Stimulated activated CD4-positive, alpha-beta T cell treated with anti-CD3 and anti-CD28 coated beads, Interleukin-1b, Interleukin-23, amount 100 ng/mL, for 4 hours (primary cell): Measurements from ENCODE around the gene MACROD2.

Experiments used
- DNase-seq, 2 donors: peaks; one replicate each; pipeline ENCODE4 v3.0.0-alpha.2; 2020; ENCODE audit warnings: low read depth in 2 of 2

The MACROD2 gene

DNA sequence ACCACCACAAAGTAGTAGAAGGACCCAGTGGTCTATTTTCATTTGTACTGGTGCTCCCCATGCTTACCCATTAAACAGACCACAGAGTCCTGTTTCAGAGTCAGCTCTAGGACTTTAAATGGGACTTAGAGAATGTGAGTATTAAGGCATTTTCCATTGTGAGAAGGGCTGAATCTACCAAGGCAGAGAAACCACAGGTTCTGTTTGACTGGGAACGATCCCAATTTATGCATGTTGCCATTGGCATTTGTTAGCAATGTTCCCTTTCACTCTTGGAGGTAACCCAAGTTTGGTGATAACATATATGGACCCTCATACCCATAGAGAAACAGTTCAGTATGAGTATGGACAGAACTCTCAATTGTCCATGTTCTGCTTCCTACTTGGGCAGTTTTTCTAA is 1905.1 kb downstream of the MACROD2 start:
- no peak for DNase-seq

- no peak for DNase-seq
Measured at GRCh38 chr20:15902493-15902892, 1907.2 kb downstream of the MACROD2 start.

DNA sequence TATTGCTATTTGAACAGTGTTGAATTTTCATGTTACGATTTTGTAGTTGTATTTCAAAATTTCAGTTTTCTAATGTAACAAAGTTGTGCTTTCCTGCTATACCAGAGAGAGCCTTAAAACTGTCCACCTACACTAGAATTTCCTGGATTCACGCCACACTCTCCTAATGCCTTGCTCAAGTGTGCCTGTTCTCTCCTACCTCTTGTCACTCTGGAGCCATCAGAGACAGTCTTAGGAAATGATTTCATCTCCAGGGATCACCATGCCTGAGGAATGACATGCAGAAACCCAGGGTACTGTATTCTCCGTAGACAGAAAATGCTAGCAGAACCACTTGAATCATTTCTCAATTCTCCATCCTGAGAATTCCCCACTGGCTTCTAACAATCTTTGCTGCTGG is 1910.3 kb downstream of the MACROD2 start:
- DNase-seq, result no peak

DNA sequence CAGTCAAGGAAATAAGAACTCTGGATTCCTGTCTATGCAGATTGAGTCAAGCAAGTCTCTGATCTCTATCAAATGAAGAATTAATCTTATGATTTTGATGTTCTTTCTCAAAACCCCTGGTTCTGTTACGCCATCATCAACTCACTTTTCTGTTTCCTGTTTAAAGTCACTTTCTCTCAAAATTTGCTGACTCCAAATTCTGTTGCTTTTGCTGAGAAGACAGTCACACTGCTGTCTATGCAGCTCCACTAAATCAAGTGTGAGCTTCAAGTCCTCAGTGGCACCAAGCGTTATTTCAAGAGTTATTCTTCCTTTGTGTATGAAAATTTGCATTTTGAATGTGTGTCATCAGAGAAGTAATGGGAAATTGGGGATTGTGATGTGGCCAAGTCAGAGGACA is 1914.7 kb downstream of the MACROD2 start:
- no peak for DNase-seq

- no peak for DNase-seq
Measured at GRCh38 chr20:15911581-15911980, 1916.3 kb downstream of the MACROD2 start.

- DNase-seq, result no peak
Measured at GRCh38 chr20:15913391-15914025, 1918.2 kb downstream of the MACROD2 start.

DNA sequence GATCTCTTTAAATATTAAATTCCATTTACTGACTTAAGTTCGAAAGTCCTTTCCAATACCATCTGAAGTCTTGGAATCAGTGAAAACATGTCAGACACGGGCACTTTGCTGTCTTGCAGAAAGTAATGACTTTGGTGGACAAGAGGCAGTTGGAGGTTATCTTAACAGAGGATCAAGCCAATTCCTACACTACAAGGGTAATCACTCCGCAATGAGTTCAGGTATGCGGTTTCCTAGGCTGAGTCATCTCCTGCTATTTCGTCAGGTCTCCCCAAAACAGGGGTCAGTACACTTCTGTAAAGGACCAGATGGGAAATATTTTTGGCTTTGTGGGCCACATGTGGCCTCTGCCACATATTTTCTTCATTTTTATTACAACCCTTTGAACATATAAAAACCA is 1921.3 kb downstream of the MACROD2 start:
- no peak for DNase-seq

DNA sequence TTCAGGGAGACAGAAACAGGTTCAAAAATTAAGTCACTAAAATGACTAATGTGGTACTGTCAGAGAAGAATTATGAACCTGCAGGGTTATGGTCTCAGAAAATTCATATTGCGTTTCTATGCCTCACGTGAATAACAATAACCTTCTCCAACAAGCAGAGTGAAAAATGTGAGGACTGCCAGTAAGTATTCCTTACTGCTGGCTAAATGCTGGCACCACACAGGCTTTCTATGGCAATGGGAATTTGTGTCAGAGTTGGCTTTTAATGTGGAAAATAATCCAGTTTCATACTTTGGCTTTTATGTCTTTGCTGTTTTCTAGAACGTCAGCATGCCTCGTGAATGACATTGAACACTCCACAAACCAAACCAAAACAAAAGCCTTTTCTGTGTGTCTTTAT is 1922.0 kb downstream of the MACROD2 start:
- no peak for DNase-seq

DNA sequence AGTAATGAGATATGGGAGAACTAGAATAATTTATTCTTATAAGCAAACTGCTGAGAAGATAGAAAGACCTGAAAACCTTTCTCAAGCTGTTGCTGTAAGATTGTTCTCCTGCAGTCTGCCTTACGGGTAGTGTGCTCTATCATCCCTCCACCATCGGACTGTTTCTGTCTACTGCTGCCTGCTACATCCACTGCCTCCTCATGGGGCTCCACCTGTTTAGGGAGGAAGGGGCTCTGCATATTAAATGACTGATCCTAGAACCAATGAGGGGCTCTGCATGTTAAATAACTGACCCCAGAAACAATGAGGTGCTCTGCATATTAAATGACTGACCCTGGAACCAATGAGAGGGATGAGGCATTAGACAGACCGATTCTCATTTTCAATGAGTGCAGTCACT is 1923.3 kb downstream of the MACROD2 start:
- DNase-seq, result no peak

DNA sequence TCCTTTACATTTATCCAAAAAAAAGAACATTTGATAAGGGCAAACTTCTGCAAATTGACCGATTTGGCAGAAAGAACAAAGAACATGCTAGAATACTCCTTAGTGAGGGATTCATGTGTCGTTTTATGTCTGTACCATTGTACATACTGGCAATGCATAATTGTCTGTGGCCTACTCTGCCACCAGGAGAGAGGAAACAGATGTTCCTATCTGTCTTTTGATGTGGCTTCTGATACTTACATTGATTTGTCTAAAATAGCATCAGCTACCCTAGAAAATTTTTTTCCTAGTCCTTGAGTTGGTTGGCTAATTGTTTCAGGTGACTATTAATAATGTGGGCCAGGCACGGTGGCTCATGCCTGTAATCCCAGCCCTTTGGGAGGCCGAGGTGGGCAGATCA is 1923.8 kb downstream of the MACROD2 start:
- DNase-seq, result no peak

- no peak for DNase-seq
Measured at GRCh38 chr20:15921930-15922329, 1926.6 kb downstream of the MACROD2 start.

DNA sequence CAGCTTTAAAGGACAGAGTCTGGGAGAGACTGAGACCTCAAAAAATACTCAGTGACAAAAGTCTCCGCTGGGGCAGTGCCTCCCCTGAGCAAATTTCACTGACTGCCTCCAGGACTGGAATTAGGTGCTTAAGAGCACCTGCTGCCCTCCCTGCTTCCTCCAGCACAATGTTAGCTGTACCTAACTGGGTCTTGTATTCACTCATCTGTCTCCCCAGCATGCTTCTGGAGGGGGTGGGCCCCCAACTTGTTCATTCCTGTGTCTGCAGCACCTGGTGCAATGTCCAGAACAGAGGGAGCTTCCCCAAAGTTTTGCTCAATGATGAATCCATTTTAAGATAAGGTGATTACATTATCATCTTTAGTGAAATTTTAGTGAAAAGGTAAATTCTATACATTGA is 1927.2 kb downstream of the MACROD2 start:
- no peak for DNase-seq

DNA sequence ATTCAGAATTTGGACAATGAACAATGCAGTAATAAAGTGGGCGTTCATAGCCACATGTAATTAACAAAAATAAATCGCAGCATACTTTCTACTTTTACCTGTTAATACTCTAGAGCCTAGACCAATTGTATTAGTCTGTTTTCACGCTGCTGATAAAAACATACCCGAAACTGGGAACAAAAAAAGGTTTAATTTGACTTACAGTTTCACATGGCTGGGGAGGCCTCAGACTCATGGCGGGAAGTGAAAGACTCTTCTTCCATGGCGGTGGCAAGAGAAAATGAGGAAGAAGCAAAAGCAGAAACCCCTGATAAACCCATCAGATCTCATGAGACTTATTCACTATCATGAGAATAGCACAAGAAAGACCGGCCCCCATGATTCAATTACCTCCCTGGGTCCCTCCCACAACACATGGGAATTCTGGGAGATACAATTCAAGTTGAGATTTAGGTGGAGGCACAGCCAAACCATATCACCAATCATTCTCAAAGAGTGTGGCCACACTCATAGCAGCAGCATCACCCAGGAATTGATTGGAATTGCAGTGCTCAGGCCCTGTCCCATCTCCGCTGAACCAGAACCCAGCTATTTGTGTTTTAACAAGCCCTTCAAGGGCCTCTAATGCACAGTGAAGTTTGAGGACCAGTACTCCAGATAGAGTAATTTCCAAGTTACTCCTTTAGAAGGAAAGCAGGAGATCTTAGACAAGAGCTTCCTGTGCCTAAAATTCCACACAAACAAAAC is 1927.9 kb downstream of the MACROD2 start:
- no peak for DNase-seq

DNA sequence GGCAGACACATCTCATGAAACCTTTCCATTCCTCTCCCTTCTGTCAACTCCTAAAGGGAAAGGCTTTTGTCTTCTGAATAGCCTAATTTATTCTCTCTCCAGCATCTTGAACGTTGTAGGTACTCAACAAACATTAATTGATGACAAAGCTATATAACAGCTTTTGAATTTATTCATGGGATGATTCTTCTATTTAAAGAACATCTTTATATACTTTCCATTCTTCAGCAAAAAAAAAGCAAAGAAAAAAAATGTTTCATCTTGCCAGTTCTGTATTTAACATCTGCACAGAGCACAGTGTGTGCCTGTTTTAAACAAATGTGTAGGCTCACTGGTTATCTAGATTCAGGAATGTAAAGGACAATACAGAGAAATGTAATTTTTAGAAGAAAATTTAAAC is 1929.2 kb downstream of the MACROD2 start:
- DNase-seq, result no peak

GRCh38 chr20:15925376-15925775 is 1930.1 kb downstream of the MACROD2 start:
- no peak for DNase-seq

DNA sequence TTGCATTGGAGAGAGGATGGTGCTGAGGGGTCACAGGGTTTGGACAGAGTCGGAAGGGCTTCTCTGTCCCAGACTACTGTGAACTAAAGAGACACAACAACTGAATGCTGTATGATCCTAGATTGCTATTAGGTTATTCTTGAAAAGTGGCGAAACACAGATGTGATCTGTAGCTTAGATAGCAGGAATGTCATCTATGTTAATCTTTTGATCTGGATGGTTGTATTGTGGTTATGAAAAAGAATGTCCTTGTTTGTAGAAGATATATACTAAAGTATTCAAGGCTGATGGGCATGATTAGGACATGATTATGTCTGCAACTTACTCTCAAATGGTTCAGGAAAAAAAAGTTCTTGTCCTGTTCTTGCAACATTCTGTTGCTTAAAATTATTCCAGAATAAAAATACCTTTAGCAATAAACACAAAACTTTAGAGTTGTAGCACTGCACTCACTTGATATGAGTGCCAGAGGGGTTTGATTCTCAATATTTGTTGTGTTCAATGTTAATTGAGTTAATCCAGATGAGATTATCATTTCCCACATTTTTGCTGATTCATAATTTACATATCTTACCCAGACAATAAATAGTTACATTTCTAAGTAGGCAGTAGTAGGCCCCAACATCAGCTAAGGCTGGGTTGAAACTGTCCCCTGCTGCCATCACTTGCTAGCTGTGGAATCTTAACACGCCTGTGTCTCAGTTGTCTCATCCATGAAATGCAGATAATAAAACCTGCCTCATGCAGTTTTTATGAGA is 1932.8 kb downstream of the MACROD2 start:
- DNase-seq, result no peak

DNA sequence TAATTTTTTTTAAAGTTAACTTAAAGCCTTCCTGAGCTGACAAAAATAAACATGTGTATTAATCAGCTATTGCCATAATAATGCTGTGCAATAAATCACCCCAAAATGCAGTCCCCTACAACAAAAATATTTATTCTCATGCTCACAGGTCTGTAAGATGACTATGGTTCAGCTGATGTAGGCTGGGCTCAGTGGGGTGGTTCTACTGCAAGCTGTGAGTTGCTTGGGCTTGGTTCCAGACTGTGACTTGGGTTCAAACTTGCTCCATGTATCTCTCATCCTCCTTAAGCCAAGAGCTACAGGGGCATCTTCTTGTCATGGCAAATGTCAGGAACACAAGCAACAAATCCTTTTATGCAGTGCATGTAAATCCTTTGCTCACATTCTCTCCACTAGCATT is 1933.6 kb downstream of the MACROD2 start:
- no peak for DNase-seq

- DNase-seq, result no peak
Measured at GRCh38 chr20:15930311-15931305, 1935.3 kb downstream of the MACROD2 start.

GRCh38 chr20:15931897-15932296 is 1936.6 kb downstream of the MACROD2 start:
- no peak for DNase-seq

- DNase-seq, result no peak
Measured at GRCh38 chr20:15937179-15937578, 1941.9 kb downstream of the MACROD2 start.

DNA sequence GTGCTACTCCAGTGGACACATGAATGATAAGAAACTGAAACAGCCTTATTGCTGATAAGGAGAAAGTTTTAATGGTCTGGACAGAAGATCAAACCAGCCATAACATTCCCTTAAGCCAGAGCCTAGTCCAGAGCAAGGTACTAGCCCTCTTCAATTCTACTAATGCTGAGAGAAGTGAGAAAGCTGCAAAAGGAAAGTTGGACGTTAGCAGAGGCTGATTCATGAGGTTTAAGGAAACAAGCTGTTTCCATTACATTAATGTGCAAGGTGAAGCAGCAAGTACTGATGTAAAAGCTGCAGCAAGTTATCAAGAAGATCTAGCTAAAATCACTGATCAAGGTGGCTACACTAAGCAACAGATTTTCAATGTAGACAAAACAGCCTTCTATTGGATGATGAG is 1943.5 kb downstream of the MACROD2 start:
- no peak for DNase-seq

DNA sequence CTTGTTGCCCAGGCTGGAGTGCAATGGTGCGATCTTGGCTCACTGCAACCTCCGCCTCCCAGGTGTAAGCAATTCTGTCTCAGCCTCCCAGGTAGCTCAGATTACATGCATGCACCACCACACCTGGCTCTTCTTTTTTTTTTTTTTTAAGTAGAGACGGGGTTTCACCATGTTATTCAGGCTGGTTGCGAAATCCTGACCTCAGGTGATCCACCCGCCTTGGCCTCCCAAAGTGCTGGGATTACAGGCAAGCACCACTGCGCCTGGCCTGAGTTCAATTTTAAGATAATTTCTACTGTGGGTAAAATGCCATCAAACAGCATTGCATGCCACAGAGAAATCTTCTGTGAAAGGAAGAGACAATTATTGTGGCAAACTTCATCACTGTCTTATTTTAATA is 1944.8 kb downstream of the MACROD2 start:
- DNase-seq, result no peak
